ENCODE data around the gene CTRL.

Gene CTRL

DNA sequence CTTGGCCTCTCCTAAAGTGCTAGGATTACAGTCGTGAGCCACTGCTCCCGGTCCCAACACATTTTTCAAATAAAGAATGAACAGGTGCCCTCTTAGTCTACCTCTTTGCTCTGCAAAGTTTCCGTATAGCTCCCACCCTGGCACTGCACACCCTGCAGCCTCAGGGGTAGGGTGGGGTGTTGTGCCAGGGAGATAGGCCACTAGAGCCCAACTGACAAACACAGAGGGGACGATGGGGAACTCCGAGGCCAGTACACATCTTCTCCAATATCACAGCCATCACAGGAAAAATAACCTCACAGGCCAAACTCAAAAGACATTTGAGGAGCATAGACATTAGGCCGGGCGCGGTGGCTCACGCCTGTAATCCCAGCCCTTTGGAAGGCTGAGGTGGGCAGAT lies 39.4 kb upstream of the CTRL start:
- H3K27ac ChIP-seq: no peak overlapping the region
- no peak for TF ChIP-seq CTCF (conservative IDR thresholded peaks at IDR 0.05)

DNA sequence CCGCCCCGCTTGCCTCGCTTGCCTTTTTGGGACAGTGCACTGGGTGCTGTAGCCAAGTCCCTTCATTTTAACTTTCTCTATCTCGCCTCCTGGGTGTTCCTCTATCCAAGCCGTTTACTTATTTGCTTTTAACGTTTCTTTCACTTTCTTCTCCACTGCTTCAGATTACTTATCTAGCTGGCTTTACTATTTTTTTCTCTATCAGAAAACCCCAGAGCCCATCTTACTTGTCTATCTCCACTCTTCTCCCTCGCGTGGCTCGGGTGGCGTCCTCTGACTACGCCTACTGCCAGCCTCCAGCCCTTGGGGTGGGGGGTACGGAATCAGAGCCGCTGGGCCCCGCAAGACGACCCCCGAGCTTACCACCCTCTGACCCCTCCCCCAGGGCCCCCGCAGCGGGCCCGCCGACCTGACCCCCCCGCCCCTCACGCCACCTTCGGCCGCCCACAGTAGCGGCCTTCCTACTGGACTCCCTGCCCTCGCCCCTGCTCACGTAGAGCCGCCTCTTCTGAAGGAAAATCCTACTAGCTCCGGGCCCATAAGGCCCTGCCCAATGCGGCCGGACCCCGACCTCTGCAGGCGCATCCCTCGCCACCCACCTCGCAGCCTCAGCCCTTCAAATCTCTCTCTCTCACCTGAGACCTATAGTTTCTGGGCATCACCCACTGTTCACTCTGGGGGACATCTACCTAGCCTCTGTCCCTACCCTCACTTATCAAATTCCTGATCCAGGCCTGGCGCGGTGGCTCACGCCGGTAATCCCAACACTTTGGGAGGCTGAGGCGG lies 37.8 kb upstream of the CTRL start:
- H3K27ac ChIP-seq: peak overlapping the region; percentile 24; the same call in 1 of the 2 replicates
- no peak for TF ChIP-seq CTCF (conservative IDR thresholded peaks at IDR 0.05)

DNA sequence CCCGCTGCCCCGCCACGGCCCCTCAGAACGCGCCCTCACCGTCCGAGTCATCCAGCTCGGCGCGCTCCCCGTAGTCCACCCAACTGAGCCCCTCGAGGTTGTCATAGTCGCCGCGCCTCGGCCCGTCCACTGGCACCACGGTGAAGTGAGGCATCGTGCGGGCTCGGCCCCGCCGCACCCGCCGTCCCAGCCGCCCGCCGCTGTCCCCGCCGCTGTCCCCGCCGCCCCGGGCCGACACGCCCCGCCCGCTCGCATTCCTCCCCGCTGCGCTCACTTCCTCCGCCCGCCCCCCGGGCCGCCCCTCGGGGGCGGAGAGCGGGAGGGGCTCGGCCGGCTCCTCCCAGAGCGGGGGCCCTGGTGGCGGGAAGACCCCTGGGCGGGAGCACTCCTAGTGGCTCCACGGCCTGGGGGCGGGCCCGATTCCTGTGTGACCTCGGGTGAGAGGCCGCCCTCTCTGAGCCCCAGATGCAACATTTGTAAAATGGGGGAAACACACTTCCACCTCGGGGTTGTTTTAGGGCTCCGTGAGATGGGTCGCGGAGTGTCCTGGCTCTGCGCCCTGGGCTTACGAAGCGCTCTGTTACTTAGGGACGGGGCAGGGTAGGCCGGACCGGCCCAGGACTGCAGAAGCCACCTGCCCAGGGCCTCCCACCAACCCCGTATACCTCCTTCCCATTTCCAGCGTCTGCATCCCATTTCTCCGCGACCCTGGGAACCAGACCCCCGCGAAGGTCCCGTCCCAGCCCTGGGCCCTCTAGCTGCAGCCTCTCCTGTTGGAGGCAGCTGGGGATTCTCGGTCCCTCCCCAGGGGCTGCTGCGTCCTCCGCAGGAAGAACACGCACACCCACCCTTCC lies 37.0 kb upstream of the CTRL start, which contains the start of gene SLC12A4:
Gene SLC12A4, minus strand, starts transcription at position 238 of the 854 bp plus-strand sequence. Its CDS starts 84 bp downstream, at position 154.
- no peak for TF ChIP-seq CTCF (conservative IDR thresholded peaks at IDR 0.05)
- peak within 1 kb of the TSS; percentile 24; the same call in 1 of the 2 replicates for H3K27ac ChIP-seq

DNA sequence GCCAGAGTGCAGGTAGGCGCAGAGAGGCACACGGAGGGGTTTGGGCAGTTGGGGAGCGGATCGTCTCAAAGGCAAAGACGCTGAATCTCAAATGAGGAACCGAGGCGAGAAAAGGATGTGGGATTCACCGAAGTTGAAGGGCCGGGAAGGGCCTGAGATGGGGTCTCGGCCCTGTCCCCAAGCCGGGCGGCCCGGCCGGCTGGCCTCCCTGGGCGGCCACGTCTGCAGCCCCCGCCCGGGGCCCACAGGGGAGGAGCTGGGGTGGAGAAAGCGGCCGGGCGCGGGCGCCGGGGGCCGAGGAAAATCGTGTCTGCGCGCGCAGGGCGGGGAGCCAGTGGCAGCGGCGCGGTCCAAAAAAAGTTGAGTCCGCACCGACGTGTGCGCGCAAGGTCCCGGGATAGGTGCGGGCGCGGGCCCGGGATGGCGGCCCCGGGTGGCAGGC lies 36.3 kb upstream of the CTRL start:
- no peak for TF ChIP-seq CTCF (conservative IDR thresholded peaks at IDR 0.05)
- peak overlapping the region; percentile 24; the same call in 1 of the 2 replicates for H3K27ac ChIP-seq

DNA sequence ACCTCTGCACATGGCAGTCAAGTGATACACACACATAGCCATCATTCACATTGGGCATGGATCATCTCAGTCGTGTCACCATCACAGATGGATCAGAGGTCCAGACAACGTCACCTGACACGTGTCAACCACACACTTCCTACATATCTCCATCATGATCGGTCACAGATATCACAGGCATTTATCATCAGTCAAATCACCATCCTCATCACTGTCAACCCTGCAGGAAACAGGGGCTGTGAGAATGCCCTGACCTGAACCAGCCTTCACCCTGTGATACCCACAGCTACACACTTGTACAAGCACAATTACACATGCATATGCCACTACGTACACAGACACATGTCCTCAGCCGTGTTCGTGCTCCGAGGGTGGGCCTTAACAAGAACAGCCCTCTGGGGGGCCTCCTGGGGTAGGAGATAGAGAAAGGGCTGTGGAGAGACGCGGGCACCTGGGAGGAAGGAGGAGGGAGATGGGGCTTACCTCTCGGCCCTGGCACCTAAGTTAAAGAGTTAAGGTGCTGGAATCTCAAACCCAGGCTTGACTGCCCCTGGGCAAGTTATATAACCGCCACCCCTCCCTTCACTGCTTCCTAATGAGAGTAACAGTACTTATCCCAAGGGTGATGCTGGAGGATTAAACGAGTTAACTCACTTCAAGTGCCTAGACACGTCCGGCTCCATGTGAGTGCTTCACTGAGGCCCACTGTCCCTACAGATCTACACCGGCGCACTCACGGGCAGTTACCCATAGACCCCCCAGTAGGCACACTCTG lies 35.7 kb upstream of the CTRL start:
- no peak for TF ChIP-seq CTCF (conservative IDR thresholded peaks at IDR 0.05)
- no peak overlapping the region for H3K27ac ChIP-seq

- TF ChIP-seq CTCF (conservative IDR thresholded peaks at IDR 0.05): no peak
- H3K27ac ChIP-seq: no peak overlapping the region
Observed at GRCh38 chr16:67966549-67967182, 35.0 kb upstream of the CTRL start.
